Type B pancreatic cell (in vitro differentiated cells): ENCODE data around the gene VEGFC. TPM values are rescaled to one million over a fixed set of nuclear protein-coding genes. Genes with fewer than 3 reads are reported as not detected.

Experiments used
- DNase-seq: peaks from one replicate; pipeline ENCODE4 v3.0.0; 2021; ENCODE audit warnings: mixed read lengths; ENCODE audit not compliant: unreplicated experiment; ENCODE audit errors: extremely low spot score
- H3K27ac Mint-ChIP-seq: 2 replicates; pipeline ENCODE4 v1.8.0; 2021; ENCODE audit warnings: mild to moderate bottlenecking, mixed read lengths
- H3K27me3 Mint-ChIP-seq: 2 replicates; pipeline ENCODE4 v1.8.0; 2021; ENCODE audit warnings: mixed read lengths
- H3K36me3 Mint-ChIP-seq: 2 replicates; pipeline ENCODE4 v1.8.0; 2021; ENCODE audit warnings: mixed read lengths
- H3K4me1 Mint-ChIP-seq: one replicate; pipeline ENCODE4 v1.8.0; 2021; ENCODE audit warnings: mixed read lengths; ENCODE audit not compliant: unreplicated experiment
- H3K4me3 Mint-ChIP-seq: 2 replicates; pipeline ENCODE4 v1.8.0; 2021; ENCODE audit warnings: mild to moderate bottlenecking, mixed read lengths
- H3K9me3 Mint-ChIP-seq: 2 replicates; pipeline ENCODE4 v1.8.0; 2021; ENCODE audit warnings: mixed read lengths
- CTCF ChIP-seq: fragments of 200-600 bp; sonication (generic); conservative IDR thresholded peaks from 2 replicates; pipeline ENCODE4 v1.5.0; 2021; ENCODE audit warnings: antibody characterized with exemption, mild to moderate bottlenecking
- total RNA-seq: library from RNA; stranded (reverse); gene quantifications from 2 replicates; pipeline ENCODE4 v1.2.1, GENCODE V29; 2021; ENCODE audit warnings: low replicate concordance

The VEGFC gene
- total RNA-seq, 1 donor from 2014 or later, result 3.2 TPM

- no peaks in the 10 kb centered on the region for H3K36me3 Mint-ChIP-seq
- no peaks in the 10 kb centered on the region for H3K9me3 Mint-ChIP-seq
- peaks cover 5% of the 10 kb centered on the region for H3K27me3 Mint-ChIP-seq
- no peak for DNase-seq
- H3K27ac Mint-ChIP-seq, result no peak overlapping the region
- TF ChIP-seq CTCF, result no peak
- no peaks in the 10 kb centered on the region for H3K4me1 Mint-ChIP-seq
- H3K4me3 Mint-ChIP-seq, result no peak overlapping the region
Observed at GRCh38 chr4:176646311-176646710, 146.4 kb downstream of the VEGFC start.

GRCh38 chr4:176645246-176645960 is 147.3 kb downstream of the VEGFC start:
- DNase-seq, result no peak
- no peaks in the 10 kb centered on the region for H3K4me1 Mint-ChIP-seq
- peaks cover 5% of the 10 kb centered on the region for H3K27me3 Mint-ChIP-seq
- TF ChIP-seq CTCF, result no peak
- no peaks in the 10 kb centered on the region for H3K9me3 Mint-ChIP-seq
- H3K27ac Mint-ChIP-seq, result no peak overlapping the region
- H3K36me3 Mint-ChIP-seq, result no peaks in the 10 kb centered on the region
- H3K4me3 Mint-ChIP-seq, result no peak overlapping the region

- Mint-ChIP-seq H3K27me3 (peaks cover 8% of the 10 kb centered on the region), H3K36me3 (no peaks in the 10 kb centered on the region)
Observed at GRCh38 chr4:176642472-176642871, 150.2 kb downstream of the VEGFC start.

GRCh38 chr4:176641237-176641636 is 151.5 kb downstream of the VEGFC start:
- peaks cover 8% of the 10 kb centered on the region for H3K27me3 Mint-ChIP-seq
- no peak overlapping the region for H3K4me3 Mint-ChIP-seq
- no peak for TF ChIP-seq CTCF
- DNase-seq, result no peak
- H3K36me3 Mint-ChIP-seq, result no peaks in the 10 kb centered on the region
- H3K27ac Mint-ChIP-seq, result no peak overlapping the region
- H3K4me1 Mint-ChIP-seq, result no peaks in the 10 kb centered on the region
- peaks cover 5% of the 10 kb centered on the region for H3K9me3 Mint-ChIP-seq

More at GRCh38 chr4:176642472-176642871, 150.2 kb downstream of the VEGFC start:
- TF ChIP-seq CTCF, result no peak
- H3K4me1 Mint-ChIP-seq, result no peaks in the 10 kb centered on the region
- no peak for DNase-seq
- H3K9me3 Mint-ChIP-seq, result peaks cover 5% of the 10 kb centered on the region
- no peak overlapping the region for H3K4me3 Mint-ChIP-seq
- H3K27ac Mint-ChIP-seq, result no peak overlapping the region

GRCh38 chr4:176638992-176639391 is 153.7 kb downstream of the VEGFC start:
- no peak for TF ChIP-seq CTCF

More at GRCh38 chr4:176638992-176639391, 153.7 kb downstream of the VEGFC start:
- Mint-ChIP-seq H3K4me1 (no peaks in the 10 kb centered on the region), H3K36me3 (no peaks in the 10 kb centered on the region), H3K27ac (no peak overlapping the region), H3K27me3 (peaks cover 8% of the 10 kb centered on the region), H3K9me3 (peaks cover 5% of the 10 kb centered on the region), H3K4me3 (no peak overlapping the region)
- DNase-seq, result no peak
